GM19238 (cell line): ENCODE measurements around the gene ZNF142.

ENCODE experiments used
- DNase-seq: peaks from one replicate; pipeline ENCODE4 v3.0.0; 2011; ENCODE audit warnings: low spot score; ENCODE audit not compliant: insufficient read length

The ZNF142 gene

DNA sequence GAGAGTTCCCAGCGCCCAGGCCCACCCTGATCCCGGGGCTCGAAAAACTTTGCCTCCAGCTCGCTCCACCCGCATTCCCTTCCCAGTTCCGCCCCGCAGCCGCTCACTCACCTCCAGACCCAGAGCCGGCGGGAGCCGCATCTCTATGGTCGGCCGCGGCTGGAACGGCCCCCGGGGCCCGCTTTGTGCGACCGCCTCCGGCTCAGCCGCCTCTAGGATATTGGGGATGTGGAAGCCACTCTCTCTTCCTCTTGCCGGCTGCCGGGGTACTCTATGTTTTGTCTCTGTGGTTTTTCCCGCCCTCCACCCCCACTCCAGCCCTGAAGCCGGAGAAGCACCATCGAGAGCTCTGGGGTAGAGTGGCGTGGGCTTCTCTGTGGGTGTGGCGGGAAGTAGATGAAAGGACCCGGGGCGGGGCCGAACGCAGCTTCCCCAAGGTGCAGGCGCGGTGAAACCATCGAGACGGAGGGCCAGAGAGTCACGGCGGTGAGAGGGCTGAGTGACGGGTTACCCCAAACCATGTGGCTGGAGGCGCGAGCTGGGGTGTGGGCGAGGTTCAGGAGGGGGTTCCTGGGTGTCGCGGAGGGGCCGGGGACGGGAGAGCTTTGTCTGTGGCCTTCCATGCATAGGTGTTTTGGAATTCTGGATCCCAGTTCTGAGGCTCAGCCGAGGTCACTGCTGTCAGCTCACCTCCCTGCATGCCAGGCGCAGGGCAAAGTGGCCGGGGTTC is at the start of gene ZNF142, which contains the start of gene BCS1L:
Gene ZNF142, minus strand, starts transcription at position 366 of the 730 bp plus-strand sequence. CDS start 3,194 bp downstream, outside the sequence.
Gene BCS1L, plus strand, starts transcription at position 426 of the 730 bp plus-strand sequence. CDS start 1,305 bp downstream, outside the sequence.
- DNase-seq = peak; percentile 92

DNA sequence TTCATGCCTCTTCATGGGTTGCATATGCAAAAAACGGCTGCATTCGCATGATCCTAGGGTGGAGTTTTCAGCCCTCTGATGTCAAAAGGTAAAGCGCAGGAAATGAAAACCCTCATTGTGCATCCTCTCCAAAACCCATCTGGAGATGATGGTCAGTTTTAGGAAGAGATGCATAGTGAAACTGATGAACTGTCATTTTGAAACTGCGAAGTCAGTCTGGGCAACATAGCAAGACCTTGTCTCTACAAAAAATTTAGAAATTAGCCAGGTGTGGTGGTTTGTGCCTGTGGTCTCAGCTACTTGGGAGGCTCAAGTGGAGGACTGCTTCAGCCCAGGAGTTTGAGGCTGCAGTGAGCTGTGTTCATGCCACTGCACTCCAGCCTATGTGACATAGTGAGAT is 48.7 kb upstream of the ZNF142 start:
- peak; percentile 22 for DNase-seq

GRCh38 chr2:218703341-218703740 is 43.9 kb upstream of the ZNF142 start:
- no peak for DNase-seq

DNA sequence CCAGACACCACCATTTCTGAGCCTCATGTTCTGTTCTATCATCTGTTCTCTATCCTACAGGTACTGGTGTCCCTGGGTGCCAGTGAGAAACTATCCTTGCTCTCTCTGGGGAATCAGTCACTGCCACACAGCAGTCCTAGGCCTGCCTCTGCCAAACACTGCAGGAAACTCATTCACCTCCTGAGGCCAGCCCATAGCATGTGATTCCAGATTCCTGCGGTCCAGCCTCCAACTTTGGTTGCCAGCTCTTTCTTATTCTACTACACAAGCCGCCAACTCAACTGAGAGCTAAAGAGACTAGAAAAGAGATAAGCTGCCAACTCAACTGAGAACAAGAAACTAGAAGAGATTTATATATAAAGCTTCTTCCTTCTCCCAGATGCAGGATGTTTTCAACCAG is 42.4 kb upstream of the ZNF142 start:
- no peak for DNase-seq

GRCh38 chr2:218698885-218699284 is 39.5 kb upstream of the ZNF142 start:
- DNase-seq = no peak

DNA sequence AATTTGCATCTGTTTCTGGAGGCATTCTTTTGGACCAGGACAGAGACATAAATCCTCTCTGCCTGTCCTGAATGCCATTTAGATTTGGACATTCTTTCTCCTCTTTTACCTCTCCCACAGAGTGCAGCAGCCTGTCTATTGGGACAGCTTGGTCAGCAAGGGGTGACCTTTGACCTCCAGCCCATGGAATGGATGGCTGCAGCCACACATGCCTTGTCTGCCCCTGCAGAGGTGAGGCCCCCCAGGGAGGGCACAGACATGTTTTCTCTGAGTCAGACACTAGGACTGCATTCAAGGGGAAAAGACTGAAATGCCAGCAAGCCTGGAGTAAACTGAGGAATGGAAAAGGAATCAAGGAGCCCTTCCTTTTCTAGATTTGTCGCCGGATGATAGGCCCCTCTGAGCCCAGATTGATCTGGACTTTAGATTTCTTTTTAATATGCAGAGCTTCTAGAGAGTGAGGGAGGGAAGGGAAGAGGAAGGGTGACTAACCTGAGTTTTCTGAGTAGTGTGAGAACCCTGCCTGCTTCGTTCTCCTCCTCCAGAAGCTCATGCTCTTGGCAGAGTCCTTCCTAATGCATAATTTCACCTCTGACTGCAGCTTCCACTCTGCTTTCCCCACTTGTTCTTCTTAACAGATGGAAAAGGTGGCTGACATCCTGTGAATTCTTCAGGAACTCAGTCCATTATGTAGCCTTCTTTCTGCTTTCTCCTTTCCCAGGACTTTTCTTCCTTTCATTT is 35.2 kb upstream of the ZNF142 start:
- no peak for DNase-seq

GRCh38 chr2:218691234-218691633 is 31.8 kb upstream of the ZNF142 start:
- DNase-seq = no peak

GRCh38 chr2:218687400-218688060 is 28.1 kb upstream of the ZNF142 start:
- DNase-seq = peak; percentile 16

GRCh38 chr2:218680061-218680460 is 20.6 kb upstream of the ZNF142 start:
- no peak for DNase-seq

DNA sequence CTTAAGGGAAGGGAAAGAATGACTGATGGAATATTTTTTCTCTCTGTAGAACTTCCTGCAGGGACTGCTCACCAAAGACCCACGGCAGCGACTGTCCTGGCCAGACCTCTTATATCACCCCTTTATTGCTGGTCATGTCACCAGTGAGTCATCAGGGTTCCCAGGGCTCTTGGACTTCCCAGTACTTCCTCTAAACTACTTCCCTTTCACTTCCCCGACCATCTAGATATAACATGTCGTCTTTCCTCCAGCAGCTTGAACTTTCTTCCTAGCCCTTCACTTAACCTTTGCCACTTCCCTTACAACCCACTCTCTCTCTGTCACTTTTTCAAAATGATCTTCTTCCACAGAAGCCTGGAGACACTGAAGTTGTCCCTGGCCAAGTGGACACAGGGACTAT is 19.7 kb upstream of the ZNF142 start:
- no peak for DNase-seq

- DNase-seq = peak; percentile 89
Observed at GRCh38 chr2:218671654-218672566, 12.5 kb upstream of the ZNF142 start, which contains the start of the genes RNF25 and STK36. Gene RNF25, minus strand, starts transcription at chr2:218672002. Its CDS starts 32 bp downstream, at chr2:218671970. Gene STK36, plus strand, starts transcription at chr2:218672086. Its CDS starts 744 bp downstream, at chr2:218672830.

DNA sequence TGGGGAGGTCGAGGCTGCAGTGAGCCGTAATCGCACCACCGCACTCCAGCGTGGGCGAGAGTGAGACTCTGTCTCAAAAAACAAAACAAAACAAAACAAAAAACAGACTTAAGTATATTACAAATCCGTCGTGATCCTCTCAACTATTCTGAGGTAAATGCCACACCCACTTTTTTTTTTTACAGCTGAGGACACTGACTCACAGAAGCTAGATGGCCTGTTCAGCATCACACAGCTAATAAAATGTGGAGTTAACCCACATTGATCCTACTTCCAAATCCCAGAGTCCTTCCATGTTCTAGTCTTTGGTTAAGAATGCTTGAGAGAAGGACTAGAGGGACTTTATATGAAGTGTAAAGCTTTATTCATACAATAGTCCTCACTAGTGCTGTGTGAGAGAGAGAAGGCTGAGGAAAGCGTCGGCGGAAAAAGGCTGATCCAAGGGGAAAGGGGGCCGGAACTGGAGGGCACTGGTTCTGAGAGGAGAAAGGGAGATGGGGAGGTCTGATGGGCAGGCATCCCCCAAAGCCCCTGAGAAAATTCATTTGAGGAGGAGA is 11.8 kb upstream of the ZNF142 start:
- no peak for DNase-seq

- no peak for DNase-seq
Observed at GRCh38 chr2:218664653-218665052, 5.2 kb upstream of the ZNF142 start.

DNA sequence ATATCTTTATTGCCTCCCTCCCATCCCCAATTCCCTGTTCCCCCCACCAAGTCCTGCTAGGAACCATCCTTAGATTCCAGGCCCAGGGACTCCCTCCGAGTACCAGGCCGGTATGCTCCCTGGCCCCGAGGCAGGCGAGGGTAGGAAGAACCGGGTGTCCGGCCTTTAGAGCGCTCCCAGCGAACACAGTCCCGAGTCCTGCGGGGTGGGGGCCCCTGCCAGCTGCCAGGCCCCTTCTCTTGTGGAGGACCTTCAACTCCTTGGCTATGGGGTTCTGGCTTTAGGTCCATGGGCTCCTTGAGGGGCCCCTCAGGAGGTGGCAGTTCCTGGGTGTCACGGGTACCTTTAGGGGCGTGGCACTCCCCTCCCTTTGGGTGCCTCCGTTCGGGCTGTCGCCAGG is 4.5 kb upstream of the ZNF142 start:
- DNase-seq = no peak

GRCh38 chr2:218662827-218663226 is 3.4 kb upstream of the ZNF142 start:
- no peak for DNase-seq

DNA sequence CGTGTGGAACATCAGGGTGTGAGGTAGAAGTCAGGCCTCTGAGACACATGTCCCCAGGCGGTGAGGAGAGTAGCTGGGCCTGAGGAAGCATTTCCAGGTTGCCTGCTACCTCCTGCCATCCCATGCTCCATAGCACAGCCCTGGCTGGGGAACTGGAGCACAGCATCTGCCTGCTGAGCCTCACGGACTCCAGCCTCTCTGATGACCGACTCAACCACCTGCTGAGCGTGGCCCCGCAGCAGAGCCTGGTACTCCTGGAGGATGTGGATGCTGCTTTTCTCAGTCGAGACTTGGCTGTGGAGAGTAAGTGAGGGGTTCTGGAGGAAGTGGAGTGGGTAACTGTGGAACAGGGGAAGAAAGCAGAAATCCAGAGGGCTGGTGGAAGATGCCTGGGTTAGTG is 3.0 kb upstream of the ZNF142 start:
- no peak for DNase-seq

- DNase-seq = no peak
Observed at GRCh38 chr2:218659988-218660358, 550 bp upstream of the ZNF142 start.

DNA sequence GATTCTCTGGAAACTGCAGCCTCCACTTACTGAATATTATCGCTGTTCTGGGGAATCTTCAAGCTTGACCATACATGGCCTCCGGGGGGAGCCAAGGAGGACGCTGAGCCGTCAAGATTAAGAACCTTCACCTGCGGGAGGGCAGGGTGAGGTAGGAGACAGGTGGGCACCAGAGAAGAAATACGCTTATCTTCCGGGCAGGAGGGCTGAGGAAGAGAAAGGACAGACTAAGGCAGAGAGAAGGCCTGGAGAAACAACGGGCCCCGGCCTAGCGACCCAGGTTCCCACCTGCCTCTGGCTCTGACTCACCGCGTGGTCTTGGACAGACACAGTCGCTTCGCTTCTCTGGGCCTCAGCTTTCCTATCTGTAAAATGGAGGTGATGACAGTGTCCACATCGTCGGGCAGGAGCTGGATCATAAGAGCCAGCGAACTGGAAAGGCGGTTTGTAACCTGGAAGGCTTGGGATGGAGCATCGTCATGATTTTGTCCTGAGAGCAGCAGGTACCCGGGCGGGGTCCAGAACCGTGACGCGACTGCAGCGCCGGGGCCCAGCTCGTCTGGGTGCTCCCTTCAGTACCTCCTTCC is 659 bp downstream of the ZNF142 start:
- DNase-seq = peak; percentile 43

GRCh38 chr2:218655751-218656150 is 3.7 kb downstream of the ZNF142 start:
- DNase-seq = no peak

- no peak for DNase-seq
Observed at GRCh38 chr2:218648787-218649100, 10.7 kb downstream of the ZNF142 start.
